Left renal pelvis (tissue), 4 donors: ENCODE data around the gene LIN52. TPM values are rescaled to one million over a fixed set of nuclear protein-coding genes. Genes with fewer than 3 reads are reported as not detected.
A peak's percentile ranks its signal among the peaks of the same experiment; 100 is the strongest.

Source experiments
- DNase-seq, 4 donors: peaks; one replicate each; pipeline ENCODE4 v3.0.0-alpha.2; 2013; ENCODE audit warnings: low read depth in 4 of 4, low spot score in 3 of 4
- polyA plus RNA-seq, 4 donors: library from polyadenylated mRNA; unstranded; fragments of 120-200 nt; gene quantifications; one replicate each; pipeline ENCODE4 v1.2.1, GENCODE V29; 2013; ENCODE audit not compliant: insufficient read length in 4 of 4

Gene LIN52
- 10 to 100 TPM; 15.7 to 20.5 (median 18.4) TPM for polyA plus RNA-seq

- peak; percentile 99 to 100 (median 100) for DNase-seq
Measured at GRCh38 chr14:74084277-74085046, at the start of gene LIN52, which contains the start of gene ALDH6A1. LIN52 (plus strand) TSS chr14:74084956; CDS start chr14:74084975, 19 bp downstream. ALDH6A1 (minus strand) TSS chr14:74084453; CDS start chr14:74084394, 59 bp downstream.

GRCh38 chr14:74035556-74035955 lies 49.2 kb upstream of the LIN52 start:
- no peak for DNase-seq

GRCh38 chr14:74038020-74038859 lies 46.5 kb upstream of the LIN52 start:
- peak in 3 of 4 donors; percentile 14 to 37 (median 22) for DNase-seq

- no peak for DNase-seq
Measured at GRCh38 chr14:74042296-74042695, 42.5 kb upstream of the LIN52 start.

GRCh38 chr14:74045522-74045921 lies 39.2 kb upstream of the LIN52 start:
- no peak for DNase-seq

- DNase-seq: no peak
Measured at GRCh38 chr14:74048281-74048680, 36.5 kb upstream of the LIN52 start.

- DNase-seq: no peak
Measured at GRCh38 chr14:74049876-74050495, 34.8 kb upstream of the LIN52 start.

GRCh38 chr14:74062809-74063150 lies 22.0 kb upstream of the LIN52 start:
- DNase-seq: no peak

GRCh38 chr14:74064426-74064825 lies 20.3 kb upstream of the LIN52 start:
- no peak for DNase-seq

- DNase-seq: no peak
Measured at GRCh38 chr14:74064883-74065282, 19.9 kb upstream of the LIN52 start.

- no peak for DNase-seq
Measured at GRCh38 chr14:74065746-74066575, 18.8 kb upstream of the LIN52 start.

GRCh38 chr14:74077401-74077800 lies 7.4 kb upstream of the LIN52 start:
- no peak for DNase-seq

GRCh38 chr14:74080820-74081460 lies 3.8 kb upstream of the LIN52 start:
- DNase-seq: no peak

- DNase-seq: no peak
Measured at GRCh38 chr14:74081491-74081890, 3.3 kb upstream of the LIN52 start.

- no peak for DNase-seq
Measured at GRCh38 chr14:74083161-74083560, 1.6 kb upstream of the LIN52 start.

- no peak for DNase-seq
Measured at GRCh38 chr14:74083784-74084276, 926 bp upstream of the LIN52 start.

GRCh38 chr14:74085047-74085637 lies 386 bp downstream of the LIN52 start:
- DNase-seq: peak in 1 of 4 donors; percentile 12

GRCh38 chr14:74085828-74086227 lies 1.1 kb downstream of the LIN52 start:
- no peak for DNase-seq
